OCI-LY3 (cell line): Measurements from ENCODE around the gene HSPG2.

Experiments used
- EZH2phosphoT487 ChIP-seq: fragments of 200-600 bp; shearing (Covaris generic); IDR thresholded peaks from 2 replicates; pipeline ENCODE4 v1.6.1; 2018; ENCODE audit warnings: antibody characterized with exemption, mixed run types, low read depth
- TF ChIP-seq, protein P1 (sequence below): fragments of 200-600, 300-600 bp; sonication (generic); IDR thresholded peaks from 2 replicates; pipeline ENCODE4 v1.5.1; 2014; ENCODE audit warnings: antibody characterized with exemption, low read length, low read depth

- TF ChIP-seq, protein P1, sequence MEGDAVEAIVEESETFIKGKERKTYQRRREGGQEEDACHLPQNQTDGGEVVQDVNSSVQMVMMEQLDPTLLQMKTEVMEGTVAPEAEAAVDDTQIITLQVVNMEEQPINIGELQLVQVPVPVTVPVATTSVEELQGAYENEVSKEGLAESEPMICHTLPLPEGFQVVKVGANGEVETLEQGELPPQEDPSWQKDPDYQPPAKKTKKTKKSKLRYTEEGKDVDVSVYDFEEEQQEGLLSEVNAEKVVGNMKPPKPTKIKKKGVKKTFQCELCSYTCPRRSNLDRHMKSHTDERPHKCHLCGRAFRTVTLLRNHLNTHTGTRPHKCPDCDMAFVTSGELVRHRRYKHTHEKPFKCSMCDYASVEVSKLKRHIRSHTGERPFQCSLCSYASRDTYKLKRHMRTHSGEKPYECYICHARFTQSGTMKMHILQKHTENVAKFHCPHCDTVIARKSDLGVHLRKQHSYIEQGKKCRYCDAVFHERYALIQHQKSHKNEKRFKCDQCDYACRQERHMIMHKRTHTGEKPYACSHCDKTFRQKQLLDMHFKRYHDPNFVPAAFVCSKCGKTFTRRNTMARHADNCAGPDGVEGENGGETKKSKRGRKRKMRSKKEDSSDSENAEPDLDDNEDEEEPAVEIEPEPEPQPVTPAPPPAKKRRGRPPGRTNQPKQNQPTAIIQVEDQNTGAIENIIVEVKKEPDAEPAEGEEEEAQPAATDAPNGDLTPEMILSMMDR = no peak
- no peak for TF ChIP-seq EZH2phosphoT487
These were observed 3.5 kb downstream of the HSPG2 start for GRCh38 chr1:21933397-21934248.
